HG03060 (cell line): Measurements from ENCODE around the gene KASH5.
"Not testable (repeated sequence)": the region's sequence is repeated elsewhere in the genome, so short reads cannot be mapped to it uniquely, and the experiment has no call there.

ENCODE experiments used
- ATAC-seq: cut with Tn5 transposase; IDR thresholded peaks from one replicate; pipeline ENCODE4 v1.9.1; 2021; ENCODE audit warnings: low read depth, moderate number of reproducible peaks; ENCODE audit not compliant: unreplicated experiment

Gene KASH5

DNA sequence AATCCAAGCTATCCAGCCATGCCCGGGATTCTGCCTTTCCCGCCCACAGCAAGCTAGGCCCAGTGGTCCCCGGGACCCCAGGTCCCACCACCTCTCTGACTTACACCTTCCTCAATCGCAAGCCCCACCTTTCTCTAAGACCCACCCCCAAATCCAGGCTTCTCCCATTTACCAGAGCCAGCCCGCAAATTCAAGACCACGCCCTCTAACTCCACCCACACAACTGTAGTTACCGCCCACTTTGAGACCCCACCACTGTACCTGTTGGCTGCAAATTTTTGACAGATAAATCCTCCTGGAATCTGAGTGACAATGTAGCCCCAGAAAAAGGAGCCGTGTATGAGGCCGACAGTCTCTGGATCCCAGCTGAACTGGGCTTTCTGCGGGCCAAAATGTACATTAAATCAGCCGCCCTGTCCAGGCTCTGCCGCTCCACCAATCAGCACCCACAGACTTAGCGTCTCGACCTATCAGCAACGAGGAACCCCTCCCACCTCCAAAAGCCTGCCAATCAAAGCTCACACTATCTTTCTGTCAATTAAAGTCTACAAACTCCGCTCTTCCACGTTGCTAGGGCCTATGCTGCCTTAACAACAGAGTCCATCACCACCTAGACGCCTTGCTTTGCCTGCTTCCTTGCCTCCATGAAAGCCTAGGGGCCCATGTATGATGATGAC, 47.0 kb downstream of the KASH5 start:
- no peak for ATAC-seq

DNA sequence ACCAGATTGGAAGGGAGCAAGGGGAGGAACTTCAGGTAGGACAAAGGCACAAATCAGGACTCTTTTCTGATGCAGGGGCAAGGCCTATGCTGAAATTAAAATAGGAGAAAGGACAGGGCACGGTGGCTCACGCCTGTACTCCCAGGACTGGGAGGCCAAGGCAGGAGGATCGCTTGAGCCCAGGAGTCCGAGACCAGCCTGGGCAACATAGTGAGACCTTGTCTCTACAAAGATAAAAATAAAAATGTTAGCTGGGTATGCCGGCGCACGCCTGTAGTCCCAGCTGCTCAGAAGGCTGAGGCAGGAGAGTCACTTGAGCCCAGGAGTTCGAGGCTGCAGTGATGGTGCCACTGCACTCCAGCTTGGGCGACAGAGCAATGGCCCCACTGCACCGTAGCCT, 47.6 kb downstream of the KASH5 start:
- no peak for ATAC-seq

DNA sequence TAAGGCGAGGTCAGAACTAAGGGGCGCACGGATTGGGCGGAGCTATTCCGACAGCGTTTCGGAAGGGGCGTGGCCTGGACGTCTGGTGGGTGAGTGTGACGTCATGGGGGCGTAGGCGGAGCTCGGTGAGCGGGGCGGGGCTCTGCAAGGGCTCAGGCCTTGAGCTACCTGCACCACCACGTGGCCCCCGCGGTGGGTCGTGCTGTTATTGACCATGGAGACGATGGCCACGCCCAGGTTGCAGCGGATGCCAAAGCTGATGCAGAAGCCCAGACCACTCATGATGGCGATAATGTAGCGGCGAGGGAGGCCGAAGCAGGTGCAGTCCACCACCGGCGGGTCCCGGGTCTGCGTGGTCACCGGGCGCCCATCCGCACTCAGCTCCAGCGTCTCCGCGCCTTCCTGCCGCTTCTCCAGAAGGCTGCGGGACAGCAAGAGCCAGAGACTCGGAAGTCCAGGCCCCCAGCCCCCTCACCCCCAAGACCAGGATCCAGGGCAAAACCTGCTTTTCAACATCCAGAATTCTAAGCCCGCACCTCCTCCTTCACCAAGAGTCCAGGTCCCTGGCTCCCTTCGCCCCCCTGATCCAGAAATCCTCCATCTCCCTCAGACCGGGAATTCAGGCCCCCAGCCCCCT, 48.5 kb downstream of the KASH5 start:
- ATAC-seq: no peak

DNA sequence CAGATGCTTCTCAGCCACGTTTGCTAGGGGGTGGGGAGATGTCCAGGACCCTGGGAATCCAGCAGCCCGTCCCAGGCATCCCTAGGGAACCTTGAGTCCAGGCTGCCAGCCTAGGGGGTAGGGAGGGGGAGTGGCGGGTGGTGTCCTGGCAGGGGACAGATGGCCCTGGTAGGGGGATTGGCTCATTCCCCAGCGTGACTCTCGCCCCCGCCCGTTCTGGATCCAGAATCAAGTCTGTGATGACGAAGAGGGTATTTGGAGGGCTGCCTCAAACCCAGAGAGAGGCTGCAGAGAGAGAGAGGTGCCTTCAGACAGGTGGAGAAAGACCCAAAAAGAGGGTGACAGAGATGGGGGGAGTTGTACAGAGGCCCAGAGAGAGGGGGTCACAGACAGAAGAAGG, 49.2 kb downstream of the KASH5 start:
- no peak for ATAC-seq

DNA sequence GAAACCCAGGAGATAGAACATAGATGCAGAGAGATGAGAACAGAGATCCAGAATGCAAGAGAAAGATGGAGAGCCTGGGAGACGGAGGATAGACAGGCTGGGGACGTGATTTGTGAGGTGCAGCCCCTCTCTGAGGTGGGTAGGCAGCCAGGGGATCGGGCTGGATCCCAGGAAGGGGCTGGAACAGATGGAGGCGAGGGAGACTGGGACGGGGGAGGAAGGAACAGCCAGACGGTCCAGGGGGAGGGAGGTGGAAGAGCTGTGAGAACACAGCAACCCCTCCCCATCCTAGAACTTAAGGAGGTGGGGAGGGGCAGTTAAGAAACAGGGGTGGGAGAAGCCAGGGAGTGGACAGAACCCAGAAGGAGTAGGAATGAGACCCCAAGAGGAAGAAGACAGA, 50.2 kb downstream of the KASH5 start:
- no peak for ATAC-seq

DNA sequence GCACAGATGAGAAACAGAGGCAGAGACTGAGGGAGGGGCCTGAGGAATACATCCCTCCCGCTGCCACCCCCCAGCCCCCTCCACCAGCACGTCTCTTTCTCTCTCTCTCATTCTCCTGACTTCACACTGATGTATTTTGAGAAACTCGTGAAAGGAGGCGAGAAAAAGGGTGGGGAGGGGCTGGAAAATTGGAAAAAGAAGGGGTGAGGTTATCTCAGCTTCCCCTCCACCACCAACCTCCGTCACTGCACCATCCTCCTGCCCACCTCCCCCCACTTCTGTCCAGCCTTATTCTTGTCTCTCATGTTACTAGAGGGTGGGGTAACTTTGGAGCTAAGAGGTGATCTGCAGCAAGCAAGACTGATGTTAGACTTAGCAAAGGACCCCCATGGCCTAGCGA, 51.8 kb downstream of the KASH5 start:
- ATAC-seq: no peak

DNA sequence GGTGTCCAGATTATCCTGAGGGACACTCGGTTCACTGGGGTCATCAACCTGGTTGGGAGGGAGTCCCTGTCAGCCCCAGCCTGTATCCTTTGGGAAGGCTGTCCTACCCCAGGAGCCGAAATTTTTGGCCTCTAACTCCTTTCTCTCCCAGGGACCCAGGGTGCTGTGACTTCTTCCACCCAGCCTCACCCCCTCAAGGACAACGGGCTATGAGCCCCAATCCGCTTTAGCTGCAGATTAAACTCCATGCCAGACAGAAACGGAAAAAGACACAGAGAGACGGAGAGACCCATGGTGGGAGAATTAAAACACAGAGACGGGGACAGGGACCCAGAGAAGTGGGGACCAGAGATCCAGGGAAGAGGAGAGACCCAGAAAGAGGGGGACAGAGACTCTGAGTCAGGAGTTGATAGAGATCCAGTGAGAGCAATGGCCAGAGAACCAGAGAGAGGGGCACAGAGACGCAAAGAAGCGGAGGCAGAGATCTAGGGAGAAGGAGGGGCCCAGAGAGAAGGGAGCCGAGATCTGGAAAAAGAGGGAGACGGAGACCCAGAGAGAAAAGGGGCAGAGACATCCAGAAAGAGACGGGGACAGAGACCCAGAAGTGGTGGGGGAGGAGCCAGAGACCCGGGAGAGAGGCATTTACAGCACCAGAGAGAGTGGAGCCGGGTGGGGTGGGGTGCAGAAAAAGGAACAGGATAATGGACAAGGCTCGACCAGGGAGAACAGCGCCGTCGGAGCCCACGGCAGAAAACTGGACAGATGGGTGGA, 52.6 kb downstream of the KASH5 start:
- ATAC-seq: no peak

DNA sequence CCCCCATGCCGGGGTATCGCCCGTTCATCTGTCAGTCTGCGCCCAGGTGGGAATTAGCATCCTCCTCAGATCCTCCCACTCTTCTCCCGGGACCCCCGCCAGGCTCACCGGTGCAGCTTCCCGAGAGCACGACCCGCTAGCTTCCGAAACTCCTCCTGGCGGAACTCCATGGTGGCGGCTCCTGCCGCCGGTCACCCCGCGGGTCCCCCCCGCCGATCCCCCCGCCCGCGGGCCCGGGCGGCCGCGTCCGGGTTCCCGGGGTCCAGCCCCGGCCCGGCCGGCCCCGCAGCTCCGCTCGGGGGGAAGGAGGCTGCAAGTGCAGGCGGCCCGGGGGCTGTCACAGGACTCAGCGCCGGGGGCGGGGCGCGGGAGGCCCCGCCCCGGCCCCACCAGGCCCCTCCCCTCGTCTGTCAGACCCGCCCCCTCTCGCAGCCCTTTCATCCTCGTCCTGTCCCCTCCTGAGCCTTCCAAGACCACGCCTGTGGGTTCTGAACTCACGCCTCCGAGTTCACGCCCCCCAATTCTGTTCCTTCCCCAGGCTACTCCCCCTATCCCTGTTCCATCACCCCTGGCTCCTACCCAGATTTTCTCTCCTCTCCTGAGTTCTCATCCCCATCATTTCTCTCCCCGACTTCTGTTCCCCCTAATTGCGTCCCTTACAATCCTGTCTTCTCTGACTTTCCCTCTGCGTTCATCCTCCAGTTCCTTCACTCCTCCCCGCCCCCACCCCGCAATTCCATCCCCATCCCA, 53.3 kb downstream of the KASH5 start, which contains the start of gene SLC17A7:
TSS of gene SLC17A7 (minus strand) at position 318 of the 750 bp plus-strand sequence. CDS start at position 170, 148 bp downstream.
- ATAC-seq: no peak

DNA sequence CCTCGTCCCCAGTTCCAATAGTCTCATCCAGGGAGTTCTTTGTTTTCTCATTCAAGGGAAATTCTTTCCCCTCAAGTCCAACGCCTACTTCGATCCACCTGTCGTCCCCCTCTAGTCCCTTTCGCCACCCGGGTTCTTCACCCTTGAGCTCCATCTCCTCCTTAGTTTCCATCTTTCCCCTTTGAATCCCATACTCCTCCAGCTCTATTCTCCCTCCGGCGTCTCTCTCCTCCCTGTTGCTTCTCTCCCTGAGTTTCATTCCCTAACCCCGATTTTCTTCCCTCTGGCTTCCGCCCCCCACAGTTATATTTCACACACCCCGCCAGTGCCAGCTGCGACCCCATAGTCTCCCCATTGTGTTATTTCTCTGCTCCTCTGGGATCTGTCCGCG, 53.9 kb downstream of the KASH5 start:
- ATAC-seq: no peak

DNA sequence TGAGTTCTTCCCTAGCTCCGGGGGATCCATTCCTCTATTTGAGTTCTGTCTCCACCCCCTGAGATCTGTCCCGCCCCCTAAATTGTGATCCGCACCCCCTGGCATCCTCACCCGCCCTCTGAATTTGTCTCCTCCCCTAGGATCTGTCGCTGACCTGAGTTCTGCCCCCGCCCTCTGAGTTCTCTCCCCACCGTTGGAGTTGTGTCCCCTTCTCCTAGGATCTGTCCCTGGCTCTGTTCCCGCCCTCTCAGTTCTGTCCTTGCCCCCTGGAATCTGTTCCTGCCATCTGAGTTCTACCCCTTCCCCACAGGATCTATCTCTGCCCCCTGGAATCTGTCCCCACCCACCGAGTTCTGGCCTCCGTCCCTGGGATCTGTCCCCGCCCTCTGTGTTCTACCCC, 54.3 kb downstream of the KASH5 start:
- ATAC-seq: no peak

DNA sequence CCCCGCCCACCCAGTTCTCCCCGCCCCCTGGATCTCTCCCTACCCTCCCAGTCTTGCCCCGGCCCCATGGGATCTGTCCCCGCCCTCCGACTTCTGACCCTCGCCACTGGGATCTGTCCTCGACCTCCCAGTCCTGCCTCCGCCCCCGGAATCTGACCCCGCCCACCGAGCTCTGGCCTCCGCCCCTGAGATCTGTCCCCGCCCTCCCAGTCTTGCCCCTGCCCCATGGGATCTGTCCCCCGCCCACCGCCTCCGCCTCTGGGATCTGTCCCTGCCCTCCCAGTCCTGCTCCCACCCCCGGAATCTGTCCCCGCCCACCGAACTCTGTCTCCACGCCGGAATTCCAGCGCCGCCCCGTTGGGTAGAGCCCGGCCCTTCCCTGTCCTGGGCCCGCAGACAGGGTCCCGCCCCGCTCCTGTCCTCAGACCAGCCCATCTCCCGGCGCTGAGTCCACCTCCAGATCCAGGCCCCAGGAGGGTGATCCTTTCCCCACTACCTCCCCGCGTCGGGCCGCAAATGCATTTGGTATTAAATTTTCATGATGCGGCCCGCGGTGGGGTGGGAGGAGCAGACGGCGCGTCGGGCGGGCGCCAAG, 54.8 kb downstream of the KASH5 start:
- ATAC-seq: no peak

DNA sequence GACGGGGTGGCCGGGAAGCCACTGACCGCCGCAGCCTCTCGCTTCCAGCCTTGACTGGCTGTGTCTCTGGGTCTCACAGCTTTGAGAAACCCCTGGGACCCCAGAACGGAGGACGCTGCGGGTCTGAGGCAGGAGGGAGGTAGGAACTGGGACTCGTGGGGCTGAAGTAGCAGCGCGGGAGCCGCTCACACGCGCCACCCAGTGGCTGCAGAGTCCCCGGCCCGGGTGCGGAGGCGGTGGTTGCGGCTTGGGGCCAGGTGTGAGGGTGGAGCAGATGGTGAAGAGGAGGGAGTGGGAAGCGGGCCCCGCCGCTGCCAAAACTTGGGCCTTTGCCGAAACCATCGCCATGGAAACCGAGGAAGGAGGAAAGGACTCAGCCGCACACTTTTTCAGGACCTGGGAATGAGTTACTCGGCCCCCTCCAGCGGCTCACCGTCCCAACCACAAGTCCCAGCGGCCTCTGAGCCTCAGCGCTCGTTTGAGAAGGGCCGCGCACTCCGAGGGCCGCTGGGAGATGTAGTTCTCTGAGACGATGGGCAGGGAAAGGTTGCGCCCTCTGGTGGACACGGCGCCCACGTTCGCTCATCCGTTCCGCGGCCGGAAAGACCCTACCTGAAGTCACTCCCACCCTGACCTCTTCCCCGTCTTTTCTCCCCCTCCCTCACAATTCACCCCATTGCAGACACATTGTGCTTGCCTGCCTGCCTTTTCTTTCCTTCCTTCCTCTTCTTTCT, 55.5 kb downstream of the KASH5 start:
- ATAC-seq: peak; percentile 69

DNA sequence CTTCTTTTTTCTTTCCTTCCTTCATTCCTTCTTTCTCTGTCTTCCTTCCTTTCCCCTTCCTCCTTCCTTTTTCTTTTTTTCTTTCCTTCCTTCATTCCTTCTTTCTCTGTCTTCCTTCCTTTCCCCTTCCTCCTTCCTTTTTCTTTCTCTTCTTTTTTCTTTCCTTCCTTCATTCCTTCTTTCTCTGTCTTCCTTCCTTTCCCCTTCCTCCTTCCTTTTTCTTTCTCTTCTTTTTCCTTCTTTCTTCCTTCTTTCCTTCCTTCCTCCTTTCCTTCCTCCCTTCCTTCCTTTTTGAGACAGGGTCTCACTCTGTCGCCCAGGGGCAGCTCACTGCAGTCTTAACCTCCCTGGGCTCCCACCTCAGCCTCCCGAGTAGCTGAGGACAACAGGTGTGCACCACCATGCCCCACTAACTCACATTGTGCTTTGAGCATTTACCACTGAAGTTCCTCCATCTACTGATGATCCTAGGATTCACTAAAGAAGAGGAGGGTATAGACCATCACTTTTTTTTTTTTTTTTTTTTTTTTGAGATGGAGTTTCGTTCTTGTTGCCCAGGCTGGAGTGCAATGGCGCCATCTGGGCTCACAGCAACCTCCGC, 56.2 kb downstream of the KASH5 start:
- ATAC-seq: not testable (repeated sequence)

DNA sequence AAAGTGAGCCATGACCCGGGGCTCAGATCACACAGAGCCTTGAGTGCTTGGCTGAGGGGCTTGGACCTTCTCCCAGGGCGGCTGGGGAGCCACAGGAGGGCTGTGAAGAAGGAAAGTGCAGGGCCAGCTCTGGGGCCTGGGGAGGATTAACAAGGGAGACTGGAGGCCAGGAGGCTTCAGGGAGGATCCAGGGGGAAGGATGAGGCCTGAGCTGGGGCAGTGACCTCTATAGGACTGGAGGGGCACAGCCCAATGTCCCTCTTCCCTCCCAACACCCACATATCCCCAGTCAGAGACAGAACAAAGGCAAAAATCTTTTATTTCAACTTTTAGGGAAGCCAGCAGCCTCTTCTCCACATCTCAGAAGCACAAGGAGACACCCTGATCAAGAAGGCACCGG, 57.9 kb downstream of the KASH5 start:
- ATAC-seq: no peak

DNA sequence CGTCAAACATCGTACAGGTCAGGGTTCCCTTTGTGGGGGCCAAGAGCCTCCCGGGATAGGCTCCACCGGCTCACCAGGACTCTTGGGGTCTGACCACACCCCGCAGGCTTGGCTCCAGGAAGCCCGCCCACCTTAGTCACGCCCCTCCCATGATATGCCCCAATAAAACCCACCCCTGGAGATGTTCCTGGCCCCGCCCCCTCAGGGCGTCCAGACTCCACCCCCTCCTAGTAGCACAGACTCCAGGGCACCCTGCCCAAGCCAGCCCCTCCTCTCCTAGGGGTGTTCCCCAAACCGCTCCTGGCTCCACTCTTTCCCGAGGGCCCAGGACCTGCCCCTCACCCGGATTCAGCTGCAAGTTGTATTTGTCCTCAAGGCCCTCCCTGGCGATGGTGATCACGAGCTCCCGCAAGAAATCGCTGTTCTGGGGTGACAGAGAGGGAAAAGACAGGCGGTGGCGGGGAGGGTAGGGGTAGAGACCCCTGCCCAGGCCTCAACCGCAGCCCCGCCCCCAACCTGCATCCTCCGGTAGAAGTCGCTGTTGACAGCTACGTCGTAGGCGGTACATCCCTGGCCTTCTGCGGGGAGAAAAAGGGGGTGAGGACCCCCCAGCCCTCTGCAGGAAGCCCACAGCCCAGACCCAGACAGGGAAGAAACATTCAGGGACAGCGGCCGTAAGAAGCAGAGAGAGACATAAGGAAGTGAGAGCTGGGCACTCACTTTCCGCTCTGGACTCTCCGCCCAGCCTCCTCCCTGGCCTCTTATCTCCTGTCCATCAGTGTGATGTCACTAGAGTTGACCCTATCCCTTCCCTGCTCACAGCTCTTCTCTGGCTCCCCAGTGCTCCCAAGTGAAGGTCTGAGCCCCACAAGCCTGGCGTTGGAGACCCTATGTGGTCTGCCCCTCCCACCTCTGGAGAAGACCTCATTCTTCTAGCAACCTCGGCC, 59.7 kb downstream of the KASH5 start:
- no peak for ATAC-seq

DNA sequence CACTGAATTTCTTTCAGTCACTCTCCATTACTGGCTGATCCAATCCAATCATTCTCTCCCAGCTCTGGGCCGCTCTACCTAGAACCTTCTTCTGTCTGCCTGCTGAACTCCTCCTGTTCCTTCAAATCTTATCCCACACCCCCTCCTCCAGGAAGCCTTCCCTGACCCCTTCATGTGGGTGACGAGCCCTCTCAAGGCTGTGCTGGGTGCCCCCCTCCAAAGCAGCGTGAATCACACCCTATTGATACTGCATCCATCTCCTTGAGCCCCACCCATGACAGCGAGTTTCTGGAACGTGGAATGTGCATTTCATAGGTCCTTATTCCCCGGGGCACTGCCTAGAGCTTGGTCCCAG, 60.4 kb downstream of the KASH5 start:
- no peak for ATAC-seq

DNA sequence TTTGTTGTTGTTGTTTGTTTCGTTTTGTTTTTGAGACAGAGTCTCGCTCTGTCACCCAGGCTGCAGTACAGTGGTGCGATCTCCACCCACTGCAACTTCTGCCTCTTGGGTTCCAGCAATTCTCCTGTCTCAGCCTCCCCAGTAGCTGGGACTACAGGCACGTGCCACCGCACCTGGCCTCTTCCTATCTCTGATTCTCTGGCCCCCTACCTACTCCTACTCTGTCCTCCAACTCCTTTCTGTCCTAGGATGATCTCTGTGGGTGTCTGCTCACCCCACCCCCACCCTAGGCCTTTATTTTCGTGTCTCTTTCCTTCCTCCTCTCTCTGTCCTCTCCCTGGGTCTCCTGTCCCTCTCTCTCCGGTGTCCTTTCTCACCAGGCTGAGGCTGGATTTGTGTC, 62.4 kb downstream of the KASH5 start:
- ATAC-seq: no peak

DNA sequence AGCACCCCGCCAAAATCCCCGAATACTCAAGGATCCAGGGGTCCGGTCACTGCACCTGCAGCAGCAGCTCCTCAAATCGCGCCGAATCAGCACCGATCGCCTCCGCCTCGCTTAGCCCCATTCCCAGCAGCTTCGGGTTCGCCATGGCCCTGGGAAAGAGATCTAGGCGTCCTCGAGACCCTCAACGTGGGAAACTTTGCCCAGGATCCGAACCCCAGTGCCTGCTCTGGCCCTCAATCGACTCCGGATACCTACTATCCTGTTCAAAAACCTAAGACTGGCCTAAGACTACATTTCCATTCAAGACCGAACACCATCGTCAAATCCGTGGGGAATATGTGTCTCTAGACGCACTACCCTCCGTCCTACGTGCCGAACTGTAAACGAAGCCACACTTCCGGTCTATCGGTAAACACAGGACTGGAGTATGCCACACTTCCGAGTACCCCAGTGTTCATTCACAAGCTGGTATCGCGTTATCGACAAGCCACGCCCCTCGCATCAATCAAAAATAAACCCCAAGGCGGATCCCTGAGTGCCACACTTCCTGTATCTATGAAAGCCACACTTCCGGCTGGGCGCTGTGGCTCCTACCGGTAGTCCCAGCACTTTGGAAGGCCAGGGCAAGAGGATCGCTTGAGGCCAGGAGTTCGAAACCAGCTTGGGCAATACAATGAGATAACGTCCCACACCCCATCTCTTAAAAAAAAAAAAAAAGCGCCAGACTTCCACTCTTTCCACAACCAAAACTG, 63.6 kb downstream of the KASH5 start, which contains the start of gene PIH1D1:
TSS of gene PIH1D1 (minus strand) at position 385 of the 752 bp plus-strand sequence. CDS start at position 145, 240 bp downstream.
- peak; percentile 56 for ATAC-seq
